Fibroblast of lung (primary cell): ENCODE measurements around the gene HECW1. TPM values are rescaled to one million over a fixed set of nuclear protein-coding genes. Genes with fewer than 3 reads are reported as not detected.
A peak's percentile ranks its signal among the peaks of the same experiment; 100 is the strongest.

ENCODE experiments used
- DNase-seq, 2 donors: peaks; one replicate each; pipeline versions ENCODE4 v3.0.0 to v3.0.0-alpha.2; 2010; ENCODE audit warnings: low read depth in 2 of 2
- H2AFZ ChIP-seq: 2 replicates; pipeline ENCODE4 v1.5.1; 2012; ENCODE audit warnings: low read length, control low read depth, inconsistent platforms
- H3K27ac ChIP-seq: 2 replicates; pipeline ENCODE4 v1.5.1; 2011; ENCODE audit warnings: low read length, control low read depth; ENCODE audit not compliant: insufficient read depth
- H3K27me3 ChIP-seq: 2 replicates; pipeline ENCODE4 v1.5.1; 2011; ENCODE audit warnings: mild to moderate bottlenecking, low read length; ENCODE audit not compliant: control insufficient read depth, insufficient read depth
- H3K36me3 ChIP-seq: 2 replicates; pipeline ENCODE4 v1.5.1; 2011; ENCODE audit warnings: low read length; ENCODE audit not compliant: control insufficient read depth, insufficient read depth
- H3K4me1 ChIP-seq: 2 replicates; pipeline ENCODE4 v1.5.1; 2011; ENCODE audit warnings: low read length; ENCODE audit not compliant: control insufficient read depth, insufficient read depth; ENCODE audit errors: extremely low read depth
- H3K4me2 ChIP-seq: 2 replicates; pipeline ENCODE4 v1.5.1; 2011; ENCODE audit warnings: low read length, control low read depth; ENCODE audit not compliant: insufficient read depth; ENCODE audit errors: extremely low read depth
- H3K4me3 ChIP-seq, 4 experiments: fragments of 200-600 bp in 1 of 4; sonication (generic) in 1 of 4; replicated peaks in 1 of 4; 2 replicates each; pipeline ENCODE4 v1.5.1; 2011 to 2016; ENCODE audit warnings: low read length in 4 of 4, low read depth in 3 of 4, mild to moderate bottlenecking in 3 of 4, control low read depth in 2 of 4, inconsistent platforms in 1 of 4, mixed read lengths in 1 of 4; ENCODE audit not compliant: insufficient read depth in 1 of 4; ENCODE audit errors: control extremely low read depth in 1 of 4
- H3K79me2 ChIP-seq: 2 replicates; pipeline ENCODE4 v1.5.1; 2012; ENCODE audit warnings: mild to moderate bottlenecking, low read length, inconsistent platforms; ENCODE audit not compliant: control insufficient read depth, insufficient read depth
- H3K9ac ChIP-seq: 2 replicates; pipeline ENCODE4 v1.5.1; 2011; ENCODE audit warnings: mild to moderate bottlenecking, low read length, control low read depth; ENCODE audit not compliant: insufficient read depth
- H3K9me3 ChIP-seq: 2 replicates; pipeline ENCODE4 v1.5.1; 2012; ENCODE audit warnings: low read depth, low read length; ENCODE audit not compliant: control insufficient read depth, insufficient read depth
- H4K20me1 ChIP-seq: 2 replicates; pipeline ENCODE4 v1.5.1; 2011; ENCODE audit warnings: low read length; ENCODE audit not compliant: control insufficient read depth, insufficient read depth; ENCODE audit errors: extremely low read depth
- CTCF ChIP-seq, 2 donors: IDR thresholded peaks in 1 of 2; conservative IDR thresholded peaks in 1 of 2; 1 replicate in 1 of 2; 2 replicates in 1 of 2; pipeline ENCODE4 v1.5.1; 2011 to 2012; ENCODE audit warnings: low read length in 2 of 2, control low read depth in 1 of 2, inconsistent platforms in 1 of 2, low read depth in 1 of 2, mild to moderate bottlenecking in 1 of 2
- EZH2 ChIP-seq: IDR thresholded peaks from 2 replicates; pipeline ENCODE4 v1.5.1; 2012; ENCODE audit warnings: low read length, control low read depth, mild to moderate bottlenecking; ENCODE audit errors: missing control alignments
- polyA plus RNA-seq, 2 donors: library from polyadenylated mRNA; depleted of rRNA in 1 of 2; stranded (reverse) in 1 of 2; unstranded in 1 of 2; fragments of >200 nt; gene quantifications; 2 replicates each; pipeline ENCODE4 v1.2.1, GENCODE V29; 2011 to 2012; ENCODE audit warnings: missing spikeins in 1 of 2
- total RNA-seq: library from RNA; depleted of rRNA; stranded (reverse); fragments of >200 nt; gene quantifications from 2 replicates; pipeline ENCODE4 v1.2.1, GENCODE V29; 2014

HECW1 gene
- total and polyA plus RNA-seq, 2 donors (not counting 1 experiment from before 2014, with no cell fraction given): 1.1 to 6.1 TPM

- H3K79me2 ChIP-seq: no peaks in the 10 kb centered on the region
- no peaks in the 10 kb centered on the region for H4K20me1 ChIP-seq
- H3K36me3 ChIP-seq: no peaks in the 10 kb centered on the region
- H3K9ac ChIP-seq: no peak overlapping the region
- no peak overlapping the region for H2AFZ ChIP-seq
- no peaks in the 10 kb centered on the region for H3K4me1 ChIP-seq
- no peaks in the 10 kb centered on the region for H3K27me3 ChIP-seq
- TF ChIP-seq CTCF (conservative IDR thresholded peaks at IDR 0.05 in 1 of 2, IDR thresholded peaks at IDR 0.05 in 1 of 2; ENCODE audit: low read depth in 1 of 2, low read length in 2 of 2) (no peak), EZH2 (no peak)
- DNase-seq: no peak
- H3K4me3 ChIP-seq: no peak overlapping the region
- no peak overlapping the region for H3K4me2 ChIP-seq
- H3K9me3 ChIP-seq: no peaks in the 10 kb centered on the region
- no peak overlapping the region for H3K27ac ChIP-seq
These were observed 448.4 kb downstream of the HECW1 start for GRCh38 chr7:43560742-43561330.

GRCh38 chr7:43562383-43562782 lies 449.9 kb downstream of the HECW1 start:
- Histone ChIP-seq H3K9me3 (no peaks in the 10 kb centered on the region), H3K4me1 (no peaks in the 10 kb centered on the region), H3K27me3 (no peaks in the 10 kb centered on the region), H4K20me1 (no peaks in the 10 kb centered on the region), H3K79me2 (no peaks in the 10 kb centered on the region), H3K27ac (no peak overlapping the region), H3K36me3 (no peaks in the 10 kb centered on the region), H3K4me3 (no peak overlapping the region), H3K4me2 (no peak overlapping the region), H2AFZ (no peak overlapping the region), H3K9ac (no peak overlapping the region)
- no peak for DNase-seq
- TF ChIP-seq CTCF (conservative IDR thresholded peaks at IDR 0.05 in 1 of 2, IDR thresholded peaks at IDR 0.05 in 1 of 2; ENCODE audit: low read depth in 1 of 2, low read length in 2 of 2) (no peak), EZH2 (no peak)

GRCh38 chr7:43565786-43566185 lies 453.3 kb downstream of the HECW1 start:
- peak overlapping the region; percentile 4 for H3K4me2 ChIP-seq

More at GRCh38 chr7:43565786-43566185, 453.3 kb downstream of the HECW1 start:
- Histone ChIP-seq H3K27me3 (no peaks in the 10 kb centered on the region), H4K20me1 (no peaks in the 10 kb centered on the region), H3K79me2 (no peaks in the 10 kb centered on the region), H3K36me3 (no peaks in the 10 kb centered on the region), H3K4me1 (no peaks in the 10 kb centered on the region), H2AFZ (peak overlapping the region; percentile 23), H3K4me3 (no peak overlapping the region), H3K9ac (no peak overlapping the region), H3K27ac (no peak overlapping the region), H3K9me3 (no peaks in the 10 kb centered on the region)
- peak in 1 of 2 donors; percentile 44 for DNase-seq
- TF ChIP-seq EZH2 (no peak), CTCF (conservative IDR thresholded peaks at IDR 0.05 in 1 of 2, IDR thresholded peaks at IDR 0.05 in 1 of 2; ENCODE audit: low read depth in 1 of 2, low read length in 2 of 2) (no peak)
